Kidney epithelial cell (primary cell): Measurements from ENCODE around the gene PHRF1. TPM values are rescaled to one million over a fixed set of nuclear protein-coding genes. Genes with fewer than 3 reads are reported as not detected.
A peak's percentile ranks its signal among the peaks of the same experiment; 100 is the strongest.

Experiments
- DNase-seq: peaks from one replicate; pipeline ENCODE4 v3.0.0-alpha.2; 2010; ENCODE audit warnings: low read depth
- H3K27me3 ChIP-seq: 2 replicates; pipeline ENCODE4 v1.6.0; 2011; ENCODE audit warnings: low read length; ENCODE audit not compliant: control insufficient read depth, insufficient read depth
- H3K36me3 ChIP-seq: 2 replicates; pipeline ENCODE4 v1.5.1; 2011; ENCODE audit warnings: low read length; ENCODE audit not compliant: control insufficient read depth, insufficient read depth
- H3K4me3 ChIP-seq: 2 replicates; pipeline ENCODE4 v1.5.1; 2011; ENCODE audit warnings: low read depth, mild to moderate bottlenecking, control low read depth, low read length
- total RNA-seq: library from RNA; depleted of rRNA; stranded (reverse); fragments of >200 nt; gene quantifications from 2 replicates; pipeline ENCODE4 v1.2.3, GENCODE V29; 2015
- TF ChIP-seq, protein P1 (sequence below): IDR thresholded peaks from 2 replicates; pipeline ENCODE4 v1.5.1; 2011; ENCODE audit warnings: mild to moderate bottlenecking, moderate library complexity, low read length, control low read depth, inconsistent platforms; ENCODE audit not compliant: insufficient read depth, poor library complexity, severe bottlenecking

The PHRF1 gene
- total RNA-seq, 1 donor from 2014 or later = 33.0 TPM

DNA sequence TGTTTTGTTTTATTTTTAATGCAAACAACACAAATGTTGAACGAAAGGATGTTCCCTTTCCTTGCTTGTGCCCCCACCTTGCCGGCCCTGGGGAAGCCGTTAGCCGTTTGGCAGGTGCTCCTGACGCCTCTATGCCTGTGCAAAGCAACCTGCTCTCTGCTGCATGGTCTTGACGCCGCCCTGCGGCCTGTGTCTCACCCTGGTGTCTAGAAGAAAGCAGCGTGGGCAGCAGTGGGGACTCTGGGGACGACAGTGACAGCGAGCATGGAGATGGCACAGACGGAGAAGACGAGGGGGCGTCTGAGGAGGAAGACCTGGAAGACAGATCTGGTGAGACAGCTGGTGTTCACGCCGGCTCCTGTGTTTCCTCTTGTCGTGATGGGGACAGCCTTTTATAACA, 5.5 kb downstream of the PHRF1 start:
- H3K27me3 ChIP-seq = no peaks in the 10 kb centered on the region
- no peak for DNase-seq
- H3K4me3 ChIP-seq = no peak overlapping the region
- H3K36me3 ChIP-seq = peaks cover 1% of the 10 kb centered on the region
- TF ChIP-seq, protein P1, sequence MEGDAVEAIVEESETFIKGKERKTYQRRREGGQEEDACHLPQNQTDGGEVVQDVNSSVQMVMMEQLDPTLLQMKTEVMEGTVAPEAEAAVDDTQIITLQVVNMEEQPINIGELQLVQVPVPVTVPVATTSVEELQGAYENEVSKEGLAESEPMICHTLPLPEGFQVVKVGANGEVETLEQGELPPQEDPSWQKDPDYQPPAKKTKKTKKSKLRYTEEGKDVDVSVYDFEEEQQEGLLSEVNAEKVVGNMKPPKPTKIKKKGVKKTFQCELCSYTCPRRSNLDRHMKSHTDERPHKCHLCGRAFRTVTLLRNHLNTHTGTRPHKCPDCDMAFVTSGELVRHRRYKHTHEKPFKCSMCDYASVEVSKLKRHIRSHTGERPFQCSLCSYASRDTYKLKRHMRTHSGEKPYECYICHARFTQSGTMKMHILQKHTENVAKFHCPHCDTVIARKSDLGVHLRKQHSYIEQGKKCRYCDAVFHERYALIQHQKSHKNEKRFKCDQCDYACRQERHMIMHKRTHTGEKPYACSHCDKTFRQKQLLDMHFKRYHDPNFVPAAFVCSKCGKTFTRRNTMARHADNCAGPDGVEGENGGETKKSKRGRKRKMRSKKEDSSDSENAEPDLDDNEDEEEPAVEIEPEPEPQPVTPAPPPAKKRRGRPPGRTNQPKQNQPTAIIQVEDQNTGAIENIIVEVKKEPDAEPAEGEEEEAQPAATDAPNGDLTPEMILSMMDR = no peak

- TF ChIP-seq, protein P1 = no peak
- Histone ChIP-seq H3K36me3 (peaks cover 4% of the 10 kb centered on the region), H3K27me3 (no peaks in the 10 kb centered on the region), H3K4me3 (no peak overlapping the region)
- DNase-seq = no peak
Measured at GRCh38 chr11:584287-584686, 8.0 kb downstream of the PHRF1 start.

DNA sequence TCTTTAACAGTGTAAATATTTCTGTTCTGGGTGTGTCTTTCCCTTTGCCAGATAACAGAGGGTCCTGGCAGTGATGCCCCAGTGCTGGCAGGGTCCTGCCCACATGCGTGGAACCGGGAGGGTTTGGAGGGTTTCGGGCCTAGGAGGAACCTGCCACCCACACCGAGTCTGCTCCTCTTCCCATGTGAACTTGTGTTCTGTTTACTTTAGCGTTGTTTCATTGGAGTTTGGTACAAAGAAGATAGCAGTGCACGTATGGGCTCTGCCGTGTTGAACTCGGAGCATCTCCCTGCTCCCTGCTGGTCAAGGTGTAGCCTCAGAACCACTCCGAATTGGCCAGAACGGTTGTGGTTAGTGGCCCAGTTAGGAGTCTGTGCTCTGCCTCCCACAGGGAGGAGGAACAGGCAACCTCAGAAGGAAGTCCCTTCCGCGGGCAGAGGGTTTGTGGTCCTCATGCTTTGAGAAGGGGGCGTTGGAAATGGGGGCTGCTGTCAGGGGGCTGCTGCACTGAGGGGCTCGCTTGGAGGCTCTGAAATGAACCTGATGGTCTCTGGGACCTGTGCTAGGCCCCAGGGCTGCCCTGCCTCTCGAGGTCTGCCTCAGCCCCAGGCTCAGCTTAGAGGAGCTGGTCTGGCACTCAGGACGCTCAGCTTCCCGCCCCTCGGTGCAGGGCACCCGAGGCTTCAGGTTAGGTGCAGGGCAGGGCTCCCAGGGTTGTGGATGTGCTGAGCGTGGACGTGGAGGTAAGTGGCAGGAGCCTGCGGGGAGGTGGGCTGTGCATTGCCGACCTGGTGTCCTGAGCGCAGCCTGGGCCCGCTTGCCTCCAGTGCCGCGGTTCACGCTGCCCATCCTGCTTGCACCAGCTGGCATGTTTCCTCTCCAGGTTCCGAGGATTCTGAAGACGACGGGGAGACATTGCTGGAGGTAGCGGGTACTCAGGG, 10.4 kb downstream of the PHRF1 start:
- DNase-seq = no peak
- H3K27me3 ChIP-seq = no peaks in the 10 kb centered on the region
- TF ChIP-seq, protein P1 = no peak
- peaks cover 3% of the 10 kb centered on the region for H3K36me3 ChIP-seq
- no peak overlapping the region for H3K4me3 ChIP-seq

- Histone ChIP-seq H3K36me3 (peaks cover 3% of the 10 kb centered on the region), H3K27me3 (no peaks in the 10 kb centered on the region), H3K4me3 (no peak overlapping the region)
- DNase-seq = no peak
- TF ChIP-seq, protein P1 = no peak
Measured at GRCh38 chr11:587546-587945, 11.3 kb downstream of the PHRF1 start.

DNA sequence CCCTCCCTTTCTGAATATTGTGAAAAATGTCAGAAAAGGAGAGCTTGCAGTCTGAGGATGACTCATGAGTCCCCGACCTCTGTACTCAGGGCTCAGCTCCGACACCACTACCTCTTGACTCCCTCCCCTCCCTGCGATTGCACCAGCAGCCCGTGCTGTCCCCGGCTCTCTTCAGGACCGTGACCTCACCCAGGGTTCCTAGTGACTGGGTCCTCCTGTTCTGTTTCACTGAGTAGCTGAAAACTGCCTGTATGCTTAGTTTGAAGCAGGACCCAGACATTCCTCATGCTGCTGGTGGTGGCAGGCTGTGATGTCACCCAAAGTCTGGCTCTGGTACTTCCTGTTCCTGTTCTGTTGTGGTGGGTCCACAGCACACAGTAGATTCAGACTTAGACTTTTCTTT, 11.7 kb downstream of the PHRF1 start:
- peak; percentile 38 for DNase-seq
- TF ChIP-seq, protein P1 = no peak
- Histone ChIP-seq H3K27me3 (no peaks in the 10 kb centered on the region), H3K36me3 (peaks cover 3% of the 10 kb centered on the region), H3K4me3 (no peak overlapping the region)
